Smooth muscle cell (in vitro differentiated cells): ENCODE data around the gene TRIM5. TPM values are rescaled to one million over a fixed set of nuclear protein-coding genes. Genes with fewer than 3 reads are reported as not detected.

ENCODE experiments used
- DNase-seq: peaks from one replicate; lab custom pipeline; 2025; ENCODE audit not compliant: unreplicated experiment; lab: John Stamatoyannopoulos, UW
- H2AFZ ChIP-seq: fragments of 200-600 bp; sonication (generic); 2 replicates; pipeline ENCODE4 v1.6.0; 2016; ENCODE audit warnings: antibody characterized with exemption, low read depth, mild to moderate bottlenecking
- H3F3A ChIP-seq: fragments of 200-600 bp; sonication (generic); 2 replicates; pipeline ENCODE4 v1.6.0; 2017; ENCODE audit warnings: antibody characterized with exemption, low read depth
- H3K27ac ChIP-seq: fragments of 200-600 bp; sonication (generic); 2 replicates; pipeline ENCODE4 v1.5.1; 2016; ENCODE audit warnings: low read depth, mild to moderate bottlenecking
- H3K27me3 ChIP-seq: fragments of 200-600 bp; sonication (generic); 2 replicates; pipeline ENCODE4 v1.6.1; 2016; ENCODE audit warnings: low read depth, mild to moderate bottlenecking
- H3K36me3 ChIP-seq: fragments of 200-600 bp; sonication (generic); 2 replicates; pipeline ENCODE4 v1.5.1; 2016; ENCODE audit warnings: low read depth
- H3K4me1 ChIP-seq: fragments of 200-600 bp; sonication (generic); 2 replicates; pipeline ENCODE4 v1.5.1; 2016; ENCODE audit warnings: low read depth
- H3K4me2 ChIP-seq: fragments of 200-600 bp; sonication (generic); 2 replicates; pipeline ENCODE4 v1.6.0; 2016; ENCODE audit warnings: mild to moderate bottlenecking
- H3K4me3 ChIP-seq: fragments of 200-600 bp; sonication (generic); 2 replicates; pipeline ENCODE4 v1.5.1; 2016; ENCODE audit warnings: mild to moderate bottlenecking
- H3K79me2 ChIP-seq: fragments of 200-600 bp; sonication (generic); 2 replicates; pipeline ENCODE4 v1.6.0; 2016; ENCODE audit warnings: low read depth, mild to moderate bottlenecking
- H3K9ac ChIP-seq: fragments of 200-600 bp; sonication (generic); 2 replicates; pipeline ENCODE4 v1.6.0; 2016; ENCODE audit warnings: low read depth
- H3K9me3 ChIP-seq: fragments of 200-600 bp; sonication (generic); replicated peaks from 2 replicates; pipeline ENCODE4 v1.5.1; 2016; ENCODE audit warnings: low read depth
- H4K20me1 ChIP-seq: fragments of 200-600 bp; sonication (generic); 2 replicates; pipeline ENCODE4 v1.6.0; 2016; ENCODE audit warnings: low read depth
- CTCF ChIP-seq: fragments of 200-600 bp; sonication (generic); IDR thresholded peaks from 2 replicates; pipeline ENCODE4 v1.5.1; 2017; ENCODE audit warnings: borderline replicate concordance, mild to moderate bottlenecking, antibody characterized with exemption; ENCODE audit not compliant: insufficient read depth, poor library complexity, severe bottlenecking
- WGBS: methylation state at CpG from one replicate; pipeline ENCODE4 v1.1.7; 2016; ENCODE audit warnings: low lambda C conversion rate; 5-methylcytosine and 5-hydroxymethylcytosine counted together
- polyA plus RNA-seq: library from polyadenylated mRNA; unstranded; fragments of >200 nt; fragmentation: Nextera tagmentation; extraction: Ambion mirVana; gene quantifications from 2 replicates; pipeline ENCODE4 v1.2.1, GENCODE V29; 2016
- total RNA-seq: library from RNA; depleted of rRNA; stranded (reverse); fragments of >200 nt; gene quantifications from 2 replicates; pipeline ENCODE4 v1.2.3, GENCODE V29; 2014

Gene TRIM5
- total and polyA plus RNA-seq, 2 experiments from 2014 or later, result 16.4 to 27.6 TPM

GRCh38 chr11:5631969-5632635 lies 52.8 kb downstream of the TRIM5 start:
- H3K4me1 ChIP-seq, result no peaks in the 10 kb centered on the region
- no peak overlapping the region for H3K27ac ChIP-seq
- no peaks in the 10 kb centered on the region for H3K79me2 ChIP-seq
- TF ChIP-seq CTCF, result no peak
- H2AFZ ChIP-seq, result no peak overlapping the region
- H3K4me3 ChIP-seq, result no peak overlapping the region
- no peaks in the 10 kb centered on the region for H4K20me1 ChIP-seq
- H3K27me3 ChIP-seq, result no peaks in the 10 kb centered on the region
- WGBS, result 72% methylated on average over 5 of the region's 5 CpGs
- no peaks in the 10 kb centered on the region for H3K36me3 ChIP-seq
- DNase-seq, result no peak
- no peak overlapping the region for H3K9ac ChIP-seq
- no peaks in the 10 kb centered on the region for H3F3A ChIP-seq
- H3K4me2 ChIP-seq, result peak overlapping the region; percentile 12
- no peaks in the 10 kb centered on the region for H3K9me3 ChIP-seq

- peak overlapping the region; percentile 12 for H3K4me2 ChIP-seq
- TF ChIP-seq CTCF, result no peak
- no peaks in the 10 kb centered on the region for H3K79me2 ChIP-seq
- no peaks in the 10 kb centered on the region for H3K4me1 ChIP-seq
- no peak overlapping the region for H2AFZ ChIP-seq
- DNase-seq, result no peak
- no peaks in the 10 kb centered on the region for H4K20me1 ChIP-seq
- H3K9me3 ChIP-seq, result no peaks in the 10 kb centered on the region
- no peak overlapping the region for H3K9ac ChIP-seq
- no peaks in the 10 kb centered on the region for H3F3A ChIP-seq
- no peaks in the 10 kb centered on the region for H3K36me3 ChIP-seq
- H3K27me3 ChIP-seq, result no peaks in the 10 kb centered on the region
- no peak overlapping the region for H3K27ac ChIP-seq
- no peak overlapping the region for H3K4me3 ChIP-seq
- 51% methylated on average over 2 of the region's 2 CpGs for WGBS
These were observed 53.5 kb downstream of the TRIM5 start for GRCh38 chr11:5631417-5631816.

- no peak overlapping the region for H2AFZ ChIP-seq
- peaks cover 7% of the 10 kb centered on the region for H3F3A ChIP-seq
- DNase-seq, result no peak
- H3K36me3 ChIP-seq, result no peaks in the 10 kb centered on the region
- H3K27ac ChIP-seq, result no peak overlapping the region
- no peak for TF ChIP-seq CTCF
- H3K79me2 ChIP-seq, result no peaks in the 10 kb centered on the region
- H3K9me3 ChIP-seq, result no peaks in the 10 kb centered on the region
- no peak overlapping the region for H3K9ac ChIP-seq
- WGBS, result 70% methylated on average over 5 of the region's 5 CpGs
- peak overlapping the region; percentile 85 for H3K4me2 ChIP-seq
- H3K4me3 ChIP-seq, result no peak overlapping the region
- H3K27me3 ChIP-seq, result no peaks in the 10 kb centered on the region
- H3K4me1 ChIP-seq, result peaks cover 6% of the 10 kb centered on the region
- no peaks in the 10 kb centered on the region for H4K20me1 ChIP-seq
These were observed 58.7 kb downstream of the TRIM5 start for GRCh38 chr11:5626196-5626595.

- no peaks in the 10 kb centered on the region for H3K36me3 ChIP-seq
- peak overlapping the region; percentile 91 for H2AFZ ChIP-seq
- peak overlapping the region; percentile 85 for H3K4me2 ChIP-seq
- peak overlapping the region; percentile 64 for H3K4me3 ChIP-seq
- DNase-seq, result no peak
- no peak overlapping the region for H3K27ac ChIP-seq
- peaks cover 8% of the 10 kb centered on the region for H3K4me1 ChIP-seq
- 61% methylated on average over 4 of the region's 4 CpGs for WGBS
- no peaks in the 10 kb centered on the region for H4K20me1 ChIP-seq
- H3K79me2 ChIP-seq, result no peaks in the 10 kb centered on the region
- H3K9ac ChIP-seq, result peak overlapping the region; percentile 13
- TF ChIP-seq CTCF, result no peak
- no peaks in the 10 kb centered on the region for H3K9me3 ChIP-seq
- H3K27me3 ChIP-seq, result no peaks in the 10 kb centered on the region
- peaks cover 12% of the 10 kb centered on the region for H3F3A ChIP-seq
These were observed 59.6 kb downstream of the TRIM5 start for GRCh38 chr11:5625281-5625680.
